KMS-11 (cell line): ENCODE data around the gene ITPR3.

Source experiments
- H2AFZ ChIP-seq: fragments of 200-600 bp; sonication (generic); 2 replicates; pipeline ENCODE4 v1.6.1; 2016; ENCODE audit warnings: antibody characterized with exemption, mixed run types, low read depth
- H3K27ac ChIP-seq: fragments of 200-600 bp; sonication (generic); 2 replicates; pipeline ENCODE4 v1.6.1; 2016; ENCODE audit warnings: mild to moderate bottlenecking, mixed run types
- H3K27me3 ChIP-seq: fragments of 200-600 bp; sonication (generic); 2 replicates; pipeline ENCODE4 v1.6.1; 2017; ENCODE audit warnings: mild to moderate bottlenecking, low read depth, mixed run types, moderate library complexity; ENCODE audit not compliant: insufficient read depth
- H3K36me3 ChIP-seq: fragments of 200-600 bp; sonication (generic); 2 replicates; pipeline ENCODE4 v1.6.1; 2017; ENCODE audit warnings: mild to moderate bottlenecking, mixed run types; ENCODE audit not compliant: insufficient read depth
- H3K4me1 ChIP-seq: fragments of 200-600 bp; sonication (generic); 2 replicates; pipeline ENCODE4 v1.6.1; 2016; ENCODE audit warnings: mild to moderate bottlenecking, low read depth, mixed run types; ENCODE audit not compliant: poor library complexity, severe bottlenecking
- H3K4me2 ChIP-seq: fragments of 200-600 bp; sonication (generic); 2 replicates; pipeline ENCODE4 v1.7.0; 2016; ENCODE audit warnings: mild to moderate bottlenecking, mixed run types
- H3K4me3 ChIP-seq: fragments of 200-600 bp; sonication (generic); IDR thresholded peaks from 2 replicates; pipeline ENCODE4 v1.6.1; 2017; ENCODE audit warnings: low read depth, low read length, mixed read lengths; ENCODE audit not compliant: insufficient read depth
- H3K79me2 ChIP-seq: fragments of 200-600 bp; sonication (generic); 2 replicates; pipeline ENCODE4 v1.6.1; 2016; ENCODE audit warnings: low read depth, mixed run types; ENCODE audit not compliant: insufficient read depth
- H3K9ac ChIP-seq: fragments of 200-600 bp; sonication (generic); 2 replicates; pipeline ENCODE4 v1.6.1; 2016; ENCODE audit warnings: mild to moderate bottlenecking, mixed run types
- H4K20me1 ChIP-seq: fragments of 200-600 bp; sonication (generic); 2 replicates; pipeline ENCODE4 v1.6.1; 2016; ENCODE audit warnings: mild to moderate bottlenecking, mixed run types; ENCODE audit not compliant: insufficient read depth
- TF ChIP-seq, protein P1 (sequence below): fragments of 200-600 bp; sonication (generic); conservative IDR thresholded peaks from 2 replicates; pipeline ENCODE4 v1.6.1; 2017; ENCODE audit warnings: low read depth, mild to moderate bottlenecking, antibody characterized with exemption, low read length, moderate library complexity, mixed read lengths

Gene ITPR3

GRCh38 chr6:33609019-33609418, 12.1 kb upstream of the ITPR3 start:
- peaks cover 7% of the 10 kb centered on the region for H3K4me1 ChIP-seq
- no peaks in the 10 kb centered on the region for H4K20me1 ChIP-seq
- H3K36me3 ChIP-seq, result no peaks in the 10 kb centered on the region
- H3K4me3 ChIP-seq, result no peak overlapping the region
- no peak overlapping the region for H3K27ac ChIP-seq
- H3K27me3 ChIP-seq, result no peaks in the 10 kb centered on the region
- H3K9ac ChIP-seq, result no peak overlapping the region
- TF ChIP-seq, protein P1, sequence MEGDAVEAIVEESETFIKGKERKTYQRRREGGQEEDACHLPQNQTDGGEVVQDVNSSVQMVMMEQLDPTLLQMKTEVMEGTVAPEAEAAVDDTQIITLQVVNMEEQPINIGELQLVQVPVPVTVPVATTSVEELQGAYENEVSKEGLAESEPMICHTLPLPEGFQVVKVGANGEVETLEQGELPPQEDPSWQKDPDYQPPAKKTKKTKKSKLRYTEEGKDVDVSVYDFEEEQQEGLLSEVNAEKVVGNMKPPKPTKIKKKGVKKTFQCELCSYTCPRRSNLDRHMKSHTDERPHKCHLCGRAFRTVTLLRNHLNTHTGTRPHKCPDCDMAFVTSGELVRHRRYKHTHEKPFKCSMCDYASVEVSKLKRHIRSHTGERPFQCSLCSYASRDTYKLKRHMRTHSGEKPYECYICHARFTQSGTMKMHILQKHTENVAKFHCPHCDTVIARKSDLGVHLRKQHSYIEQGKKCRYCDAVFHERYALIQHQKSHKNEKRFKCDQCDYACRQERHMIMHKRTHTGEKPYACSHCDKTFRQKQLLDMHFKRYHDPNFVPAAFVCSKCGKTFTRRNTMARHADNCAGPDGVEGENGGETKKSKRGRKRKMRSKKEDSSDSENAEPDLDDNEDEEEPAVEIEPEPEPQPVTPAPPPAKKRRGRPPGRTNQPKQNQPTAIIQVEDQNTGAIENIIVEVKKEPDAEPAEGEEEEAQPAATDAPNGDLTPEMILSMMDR, result no peak
- no peaks in the 10 kb centered on the region for H3K79me2 ChIP-seq
- H2AFZ ChIP-seq, result no peak overlapping the region; the same call in 1 of the 2 replicates
- no peak overlapping the region for H3K4me2 ChIP-seq

- no peak overlapping the region for H3K27ac ChIP-seq
- H4K20me1 ChIP-seq, result no peaks in the 10 kb centered on the region
- H3K9ac ChIP-seq, result no peak overlapping the region
- no peaks in the 10 kb centered on the region for H3K27me3 ChIP-seq
- TF ChIP-seq, protein P1, result no peak
- H3K4me2 ChIP-seq, result no peak overlapping the region
- no peaks in the 10 kb centered on the region for H3K36me3 ChIP-seq
- no peak overlapping the region for H2AFZ ChIP-seq
- H3K4me3 ChIP-seq, result no peak overlapping the region
- peaks cover 7% of the 10 kb centered on the region for H3K4me1 ChIP-seq
- H3K79me2 ChIP-seq, result no peaks in the 10 kb centered on the region
Measured at GRCh38 chr6:33609528-33609927, 11.6 kb upstream of the ITPR3 start.

- Histone ChIP-seq H3K4me1 (peaks cover 7% of the 10 kb centered on the region), H3K36me3 (no peaks in the 10 kb centered on the region), H3K79me2 (no peaks in the 10 kb centered on the region), H3K27me3 (no peaks in the 10 kb centered on the region), H3K4me2 (no peak overlapping the region), H3K4me3 (no peak overlapping the region), H3K9ac (no peak overlapping the region), H2AFZ (no peak overlapping the region), H3K27ac (no peak overlapping the region), H4K20me1 (no peaks in the 10 kb centered on the region)
- TF ChIP-seq, protein P1, result no peak
Measured at GRCh38 chr6:33610067-33610466, 11.1 kb upstream of the ITPR3 start.

GRCh38 chr6:33610779-33611732, 10.1 kb upstream of the ITPR3 start:
- H3K4me1 ChIP-seq, result peaks cover 7% of the 10 kb centered on the region
- no peak overlapping the region for H3K4me3 ChIP-seq
- H3K36me3 ChIP-seq, result no peaks in the 10 kb centered on the region
- no peak overlapping the region for H3K27ac ChIP-seq
- H3K79me2 ChIP-seq, result no peaks in the 10 kb centered on the region
- no peak overlapping the region for H3K9ac ChIP-seq
- TF ChIP-seq, protein P1, result no peak
- H3K27me3 ChIP-seq, result no peaks in the 10 kb centered on the region
- no peak overlapping the region for H2AFZ ChIP-seq
- H4K20me1 ChIP-seq, result no peaks in the 10 kb centered on the region
- no peak overlapping the region for H3K4me2 ChIP-seq
